Mucosa of descending colon (tissue), 3 donors: Measurements from ENCODE around the gene CD151. TPM values are rescaled to one million over a fixed set of nuclear protein-coding genes. Genes with fewer than 3 reads are reported as not detected.

Source experiments
- ATAC-seq: fragments of 200-7000 bp; cut with Tn5 transposase; one replicate; pipeline ENCODE4 v1.9.1; 2020; ENCODE audit warnings: mild to moderate bottlenecking, moderate library complexity
- DNase-seq, 3 donors: peaks; one replicate each; pipeline ENCODE4 v3.0.0-alpha.2; 2020
- H3K36me3 ChIP-seq: fragments of 200-600 bp; one replicate; pipeline ENCODE4 v1.8.0; 2021; ENCODE audit warnings: low read depth, mild to moderate bottlenecking
- H3K4me1 ChIP-seq: fragments of 200-600 bp; one replicate; pipeline ENCODE4 v1.8.0; 2021; ENCODE audit warnings: low read depth, mild to moderate bottlenecking
- H3K4me3 ChIP-seq: fragments of 200-600 bp; one replicate; pipeline ENCODE4 v1.8.0; 2021; ENCODE audit warnings: mild to moderate bottlenecking
- H3K9me3 ChIP-seq: fragments of 200-600 bp; one replicate; pipeline ENCODE4 v1.8.0; 2021; ENCODE audit warnings: mild to moderate bottlenecking
- CTCF ChIP-seq: fragments of 200-600 bp; IDR thresholded peaks from one replicate; pipeline ENCODE4 v1.8.0; 2022; ENCODE audit warnings: antibody characterized with exemption, mild to moderate bottlenecking
- intact Hi-C, 2 donors: fragments of 100-400 bp; cut with DNase I in 1 of 2; cut with micrococcal nuclease in 1 of 2; formaldehyde crosslinking; loops; one replicate each; pipeline versions ENCODE4 v1.11.0 to v1.11.1; 2022; cut with DNase I, micrococcal nuclease
- total RNA-seq, 3 donors: library from RNA; stranded (reverse); fragmentation: NEBNext Ultra II Directional in 2 of 3; extraction: Animal tissue kit (Norgen Biotek cat#: 25700) in 2 of 3; gene quantifications; one replicate each; pipeline versions ENCODE4 v1.2.1 to v1.2.4, GENCODE V29; 2021 to 2023
- donor health status: DM: no; HTN: no; CAD: no; lungs with moderate emphysema.
- donor health status: DM: no; HTN: no; CAD: no.
- donor health status: DM: no; HTN: yes; CAD: no.

Gene CD151
- total RNA-seq, 3 donors from 2014 or later, result 364 to 415 (median 378) TPM

- ATAC-seq, result peak; percentile 1
- Histone ChIP-seq H3K4me1 (peaks cover 7% of the 10 kb centered on the region), H3K4me3 (no peak overlapping the region), H3K36me3 (no peaks in the 10 kb centered on the region), H3K9me3 (no peaks in the 10 kb centered on the region)
- no peak for TF ChIP-seq CTCF
- intact Hi-C loops, result no loop called here
- DNase-seq, result no peak
Measured at GRCh38 chr11:863910-864827, 31.4 kb downstream of the CD151 start.

- Histone ChIP-seq H3K36me3 (no peaks in the 10 kb centered on the region), H3K9me3 (no peaks in the 10 kb centered on the region), H3K4me1 (peaks cover under 1% of the 10 kb centered on the region), H3K4me3 (no peak overlapping the region)
- DNase-seq, result no peak
- ATAC-seq, result no peak
- intact Hi-C loops, result no loop called here
- TF ChIP-seq CTCF, result no peak
Measured at GRCh38 chr11:864898-865297, 32.1 kb downstream of the CD151 start.

GRCh38 chr11:865462-866430, 33.0 kb downstream of the CD151 start:
- Histone ChIP-seq H3K4me1 (no peaks in the 10 kb centered on the region), H3K4me3 (no peak overlapping the region), H3K9me3 (no peaks in the 10 kb centered on the region), H3K36me3 (no peaks in the 10 kb centered on the region)
- intact Hi-C loops, result no loop called here
- ATAC-seq (no peak), DNase-seq (no peak)
- no peak for TF ChIP-seq CTCF

- no peak for ATAC-seq
Measured at GRCh38 chr11:866481-866880, 33.7 kb downstream of the CD151 start.

More at GRCh38 chr11:866481-866880, 33.7 kb downstream of the CD151 start:
- Histone ChIP-seq H3K9me3 (no peaks in the 10 kb centered on the region), H3K4me1 (no peaks in the 10 kb centered on the region), H3K36me3 (no peaks in the 10 kb centered on the region), H3K4me3 (no peak overlapping the region)
- intact Hi-C loops, result no loop called here
- DNase-seq, result no peak
- TF ChIP-seq CTCF, result no peak
